ENCODE data around the gene KLF9.

Gene KLF9

GRCh38 chr9:70413799-70414775, at the start of gene KLF9:
TSS of gene KLF9 (minus strand) at chr9:70414657. CDS start at chr9:70413363, 1,294 bp downstream.
- DNase-seq (ENCODE audit: low read depth in 4 of 4, low spot score in 1 of 4): peak; percentile 60 to 81 (median 73)

GRCh38 chr9:70463877-70464276, 49.4 kb upstream of the KLF9 start:
- DNase-seq (ENCODE audit: low read depth in 4 of 4, low spot score in 1 of 4): no peak

GRCh38 chr9:70462300-70462699, 47.8 kb upstream of the KLF9 start:
- DNase-seq (ENCODE audit: low read depth in 4 of 4, low spot score in 1 of 4): no peak

- DNase-seq (ENCODE audit: low read depth in 4 of 4, low spot score in 1 of 4): no peak
These were observed 42.8 kb upstream of the KLF9 start for GRCh38 chr9:70457235-70457634.

DNA sequence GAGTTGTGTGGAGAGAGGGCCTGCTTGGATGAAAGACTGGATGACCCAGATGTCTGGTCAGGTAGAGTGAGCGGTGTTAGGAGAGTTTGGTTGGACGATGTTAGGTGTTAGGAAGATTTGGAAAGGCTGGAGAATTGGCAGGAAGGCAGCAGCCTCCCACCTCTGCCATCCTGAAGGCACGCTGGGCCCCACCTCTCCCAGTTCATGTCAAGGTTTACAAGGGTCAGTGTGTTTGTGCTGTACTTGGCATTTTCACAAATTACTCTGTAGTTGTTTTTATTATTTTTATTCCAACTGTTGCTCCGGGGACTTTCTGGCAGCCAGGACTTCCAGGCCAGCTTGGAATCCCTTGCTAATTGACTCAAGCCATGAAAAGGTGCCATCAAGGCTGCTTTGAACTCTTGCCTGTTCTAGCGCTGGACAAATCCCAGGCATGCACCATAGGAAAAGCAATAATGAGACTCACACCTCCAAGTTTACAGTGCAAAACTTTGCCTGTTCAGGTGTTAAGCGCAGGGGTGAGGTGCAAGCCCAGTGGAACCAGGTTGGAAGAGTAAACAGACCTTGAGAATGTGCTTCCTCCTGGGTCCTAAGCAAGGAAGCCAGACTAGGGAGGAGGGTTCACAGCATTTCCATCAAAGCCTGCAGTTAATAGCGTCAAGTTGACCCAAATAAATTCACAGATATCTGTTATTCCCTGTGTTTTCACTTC, 41.7 kb upstream of the KLF9 start:
- no peak for DNase-seq (ENCODE audit: low read depth in 4 of 4, low spot score in 1 of 4)

DNA sequence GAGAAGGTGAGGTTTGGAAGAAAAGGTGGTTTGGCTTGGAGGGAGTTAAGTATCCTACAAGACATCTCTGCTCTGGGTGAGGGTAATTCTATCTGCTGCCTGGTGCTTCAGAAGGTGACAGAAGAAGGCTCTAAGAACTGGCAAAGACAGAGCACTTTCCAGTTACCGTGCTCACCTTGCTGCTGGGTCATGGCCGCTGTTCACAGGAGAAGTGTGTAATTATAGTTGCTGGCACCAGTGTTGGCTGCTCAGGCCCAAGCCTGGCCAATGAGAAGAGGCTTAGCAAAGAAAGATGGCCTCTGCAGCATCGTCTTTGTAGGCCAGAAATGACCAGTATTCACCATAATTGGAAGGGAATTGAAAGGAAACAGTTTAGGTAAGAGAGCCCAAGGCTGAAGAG, 37.9 kb upstream of the KLF9 start:
- no peak for DNase-seq (ENCODE audit: low read depth in 4 of 4, low spot score in 1 of 4)

DNA sequence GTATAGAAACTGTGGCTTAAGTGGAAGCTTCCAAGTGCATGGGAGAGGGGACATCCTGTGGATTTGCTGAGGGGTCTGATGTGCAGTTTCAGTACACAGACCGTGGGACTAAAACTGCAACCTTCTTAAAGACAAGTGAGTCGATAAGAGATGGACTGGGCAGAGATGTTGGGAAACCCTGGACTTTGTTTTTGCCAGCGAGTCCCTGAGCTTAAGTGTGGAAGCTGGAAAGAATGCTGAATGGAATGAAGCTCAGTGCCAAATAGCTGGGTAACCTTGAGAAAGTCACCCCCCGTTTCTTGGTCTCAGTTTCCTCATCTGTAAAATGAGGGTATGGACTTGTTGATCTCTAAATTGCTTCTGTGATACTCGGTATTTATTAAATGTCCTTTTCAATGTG, 37.3 kb upstream of the KLF9 start:
- DNase-seq (ENCODE audit: low read depth in 4 of 4, low spot score in 1 of 4): no peak

DNA sequence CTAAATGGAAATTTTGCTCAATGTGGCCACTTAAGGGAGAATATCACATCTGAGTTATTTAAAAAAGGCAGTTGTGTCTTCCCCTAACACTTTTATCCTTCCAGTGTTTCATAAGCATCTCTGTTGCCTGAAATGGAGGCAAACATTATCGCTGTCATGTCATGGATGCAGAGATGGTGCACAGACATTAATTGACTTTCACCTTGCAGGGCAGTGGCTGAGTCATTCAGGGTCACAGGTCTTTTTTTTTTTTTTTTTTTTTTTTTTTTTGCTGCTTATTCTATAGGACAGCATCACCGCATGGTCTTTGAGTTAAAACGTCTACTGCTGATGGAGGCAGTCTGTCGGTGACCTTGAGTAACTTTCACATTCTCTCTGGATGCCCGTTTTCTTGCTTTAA, 36.3 kb upstream of the KLF9 start:
- no peak for DNase-seq (ENCODE audit: low read depth in 4 of 4, low spot score in 1 of 4)

- no peak for DNase-seq (ENCODE audit: low read depth in 4 of 4, low spot score in 1 of 4)
These were observed 35.0 kb upstream of the KLF9 start for GRCh38 chr9:70449461-70449860.

DNA sequence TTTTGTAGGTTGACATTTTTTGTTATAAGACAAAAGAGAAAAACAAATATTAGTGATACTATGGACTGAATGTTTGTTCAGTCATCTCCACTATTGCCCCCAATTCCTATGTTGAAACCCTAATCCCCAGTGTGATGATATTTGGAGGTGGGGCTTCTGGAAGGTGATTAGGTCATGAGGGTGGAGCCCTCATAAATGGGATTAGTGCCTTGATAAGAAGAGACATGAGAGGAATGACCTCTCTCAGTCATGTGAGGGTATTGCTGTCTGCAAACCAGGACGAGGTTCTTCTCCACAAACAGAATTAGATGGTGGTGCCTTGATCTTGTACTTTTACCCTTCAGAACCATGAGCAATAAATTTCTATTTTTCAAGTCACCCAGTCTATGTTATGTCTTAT, 34.5 kb upstream of the KLF9 start:
- DNase-seq (ENCODE audit: low read depth in 4 of 4, low spot score in 1 of 4): no peak

DNA sequence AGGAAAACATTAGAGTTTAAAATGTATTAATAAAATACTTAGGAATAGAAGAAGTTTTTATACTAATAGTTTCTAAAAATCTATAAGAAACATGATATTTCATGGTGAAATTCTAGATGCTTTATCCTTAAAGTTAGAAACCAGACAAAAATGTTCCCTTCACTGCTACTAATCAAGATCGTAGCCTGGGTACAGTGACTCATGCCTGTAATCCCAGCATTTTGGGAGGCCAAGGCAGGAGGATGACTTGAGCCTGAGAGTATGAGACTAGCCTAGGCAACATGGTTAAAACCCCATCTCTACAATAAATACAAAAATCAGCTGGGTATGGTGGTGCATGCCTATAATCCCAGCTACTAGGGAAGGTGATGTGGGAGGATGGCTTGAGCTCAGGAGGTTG, 30.4 kb upstream of the KLF9 start:
- no peak for DNase-seq (ENCODE audit: low read depth in 4 of 4, low spot score in 1 of 4)

GRCh38 chr9:70442328-70442848, 27.9 kb upstream of the KLF9 start:
- DNase-seq (ENCODE audit: low read depth in 4 of 4, low spot score in 1 of 4): no peak

DNA sequence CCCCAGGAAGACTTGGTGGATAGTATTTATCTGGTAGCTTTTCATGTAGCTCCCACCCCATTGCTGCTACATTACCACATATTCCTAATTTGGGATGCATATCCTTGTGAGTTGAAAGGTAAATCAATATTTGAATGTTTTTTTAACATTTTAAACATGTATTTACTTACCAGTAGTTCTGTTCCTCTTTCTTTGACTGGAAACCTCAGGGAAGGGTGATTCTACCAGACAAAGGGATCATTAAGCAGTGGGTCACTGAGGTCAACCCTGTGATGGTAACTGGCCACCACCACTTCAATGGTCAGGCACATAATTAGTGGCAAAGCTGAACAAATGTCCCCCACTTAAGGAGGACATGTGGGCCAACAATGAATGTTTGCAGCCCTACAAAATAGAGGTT, 27.2 kb upstream of the KLF9 start:
- DNase-seq (ENCODE audit: low read depth in 4 of 4, low spot score in 1 of 4): no peak

DNA sequence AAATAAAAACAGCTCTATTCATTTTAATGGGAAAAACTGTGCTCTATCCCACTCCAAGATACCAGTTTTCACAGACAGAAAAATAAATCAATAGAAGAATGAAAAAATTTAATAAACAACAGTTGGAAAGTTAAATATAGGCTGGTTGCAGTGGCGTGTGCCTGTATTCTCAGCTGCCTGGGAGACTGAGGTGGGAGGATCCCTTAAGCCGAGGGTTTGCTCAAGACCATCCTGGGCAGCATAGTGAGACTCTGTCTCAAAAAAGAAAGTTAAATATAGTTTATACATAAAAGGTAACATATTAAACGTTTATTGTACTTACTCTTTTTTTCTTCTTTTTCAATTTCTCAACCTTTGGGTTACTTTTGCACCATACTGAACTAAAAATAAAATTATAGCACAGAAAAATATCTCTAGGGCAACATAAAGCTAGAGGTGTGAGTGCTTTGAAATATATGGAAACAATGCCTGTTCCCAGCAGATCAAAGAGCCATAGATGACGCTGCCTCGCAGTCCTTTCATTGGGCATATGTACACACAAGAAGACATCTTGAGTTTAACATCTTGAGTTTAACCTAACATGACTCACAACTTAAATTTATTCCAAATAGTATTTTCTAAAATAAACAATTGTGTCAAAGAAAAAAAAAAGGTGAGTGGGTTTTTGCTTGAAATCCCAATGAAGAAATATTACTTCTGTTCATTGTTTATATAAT, 25.7 kb upstream of the KLF9 start:
- DNase-seq (ENCODE audit: low read depth in 4 of 4, low spot score in 1 of 4): no peak

DNA sequence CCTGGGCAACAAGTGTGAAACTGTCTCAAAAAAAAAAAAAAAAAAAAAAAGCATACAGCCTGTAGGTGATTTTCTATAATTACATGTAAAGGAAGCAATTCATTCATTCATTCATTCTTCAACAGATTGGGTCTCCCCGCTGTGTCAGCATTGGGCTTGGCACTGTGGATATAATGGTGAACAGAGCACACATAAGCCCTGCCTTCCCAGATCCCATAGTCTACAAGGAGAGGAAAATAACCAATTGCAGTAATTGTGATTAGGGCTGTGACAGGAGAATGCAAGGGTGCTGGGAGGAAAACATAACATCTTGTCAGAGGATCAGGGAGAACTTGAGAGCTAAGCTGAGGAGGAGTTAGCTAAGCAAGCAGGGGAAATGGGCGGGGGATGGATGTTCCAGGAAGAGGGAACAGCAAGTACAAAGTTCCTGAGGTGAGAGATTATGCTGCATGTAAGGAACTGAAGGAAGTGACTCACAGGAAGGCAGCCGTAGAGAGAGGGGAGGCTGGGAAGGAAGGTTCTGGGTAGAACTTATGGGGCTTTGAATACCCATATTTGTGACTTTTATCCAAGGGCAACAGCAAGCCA, 24.0 kb upstream of the KLF9 start:
- no peak for DNase-seq (ENCODE audit: low read depth in 4 of 4, low spot score in 1 of 4)

- DNase-seq (ENCODE audit: low read depth in 4 of 4, low spot score in 1 of 4): no peak
These were observed 21.5 kb upstream of the KLF9 start for GRCh38 chr9:70435948-70436347.

DNA sequence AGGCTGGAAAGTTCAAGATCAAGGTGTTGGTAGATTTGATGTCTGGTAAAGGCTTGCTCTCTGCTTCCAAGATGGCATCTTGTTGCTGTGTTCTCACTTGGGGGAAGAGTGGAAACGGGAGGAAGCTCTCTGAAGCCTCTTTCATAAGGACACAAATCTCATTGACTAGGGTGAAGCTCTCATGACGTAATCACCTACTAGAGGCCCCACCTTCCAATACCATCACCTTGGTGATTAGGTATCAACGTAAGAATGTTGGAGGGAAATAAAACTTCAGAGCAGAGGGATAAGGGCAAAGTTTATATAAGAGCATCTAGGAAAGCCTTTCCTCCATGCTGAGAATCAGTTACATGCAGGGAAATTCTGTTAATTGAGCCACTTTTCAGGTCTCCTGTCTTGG, 15.4 kb upstream of the KLF9 start:
- DNase-seq (ENCODE audit: low read depth in 4 of 4, low spot score in 1 of 4): no peak

- no peak for DNase-seq (ENCODE audit: low read depth in 4 of 4, low spot score in 1 of 4)
These were observed 14.3 kb upstream of the KLF9 start for GRCh38 chr9:70428781-70429180.

DNA sequence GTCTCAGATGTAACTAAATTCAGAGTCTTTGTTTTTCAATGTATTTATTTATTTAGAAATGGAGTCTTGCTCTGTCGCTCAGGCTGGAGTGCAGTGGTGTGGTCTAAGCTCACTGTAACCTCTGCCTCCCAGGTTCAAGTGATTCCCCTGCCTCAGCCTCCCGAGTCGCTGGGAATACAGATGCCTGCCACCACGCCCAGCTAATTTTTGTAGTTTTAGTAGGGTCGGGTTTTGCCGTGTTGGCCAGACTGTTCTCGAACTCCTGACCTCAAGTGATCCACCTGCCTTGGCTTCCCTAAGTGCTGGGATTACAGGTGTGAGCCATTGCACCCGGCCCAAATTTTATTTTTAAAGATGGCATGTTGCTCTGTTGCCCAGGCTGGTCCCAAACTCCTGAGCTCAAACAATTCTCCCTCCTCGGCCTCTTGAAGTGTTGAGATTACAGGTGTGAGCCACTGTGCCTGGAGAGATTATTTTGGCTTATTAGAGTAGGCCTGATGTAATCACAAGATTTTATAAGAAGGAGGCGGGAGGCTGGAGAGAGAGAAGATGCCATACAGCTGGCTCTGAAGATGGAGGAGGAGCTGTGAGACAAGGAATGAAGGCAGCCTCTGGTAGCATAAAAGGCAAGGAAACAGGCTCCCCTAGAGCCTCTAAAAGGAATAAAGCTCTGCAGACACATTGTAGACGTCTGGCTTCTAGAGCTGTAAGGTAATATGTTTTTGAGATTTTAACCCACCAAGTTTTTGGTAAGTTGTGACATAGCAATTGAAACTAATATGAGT, 12.9 kb upstream of the KLF9 start:
- DNase-seq (ENCODE audit: low read depth in 4 of 4, low spot score in 1 of 4): no peak

GRCh38 chr9:70425192-70425591, 10.7 kb upstream of the KLF9 start:
- no peak for DNase-seq (ENCODE audit: low read depth in 4 of 4, low spot score in 1 of 4)
